GM19351 (cell line): Measurements from ENCODE around the gene PTTG2.

Source experiments
- ATAC-seq: cut with Tn5 transposase; IDR thresholded peaks from one replicate; pipeline ENCODE4 v1.9.1; 2021; ENCODE audit warnings: mild to moderate bottlenecking, moderate library complexity; ENCODE audit not compliant: unreplicated experiment

Gene PTTG2

GRCh38 chr4:38005637-38006036 lies 45.4 kb downstream of the PTTG2 start:
- no peak for ATAC-seq

GRCh38 chr4:38007645-38008044 lies 47.4 kb downstream of the PTTG2 start:
- ATAC-seq, result no peak

GRCh38 chr4:38008571-38009021 lies 48.4 kb downstream of the PTTG2 start:
- no peak for ATAC-seq

- ATAC-seq, result no peak
These were observed 49.2 kb downstream of the PTTG2 start for GRCh38 chr4:38009421-38009820.

DNA sequence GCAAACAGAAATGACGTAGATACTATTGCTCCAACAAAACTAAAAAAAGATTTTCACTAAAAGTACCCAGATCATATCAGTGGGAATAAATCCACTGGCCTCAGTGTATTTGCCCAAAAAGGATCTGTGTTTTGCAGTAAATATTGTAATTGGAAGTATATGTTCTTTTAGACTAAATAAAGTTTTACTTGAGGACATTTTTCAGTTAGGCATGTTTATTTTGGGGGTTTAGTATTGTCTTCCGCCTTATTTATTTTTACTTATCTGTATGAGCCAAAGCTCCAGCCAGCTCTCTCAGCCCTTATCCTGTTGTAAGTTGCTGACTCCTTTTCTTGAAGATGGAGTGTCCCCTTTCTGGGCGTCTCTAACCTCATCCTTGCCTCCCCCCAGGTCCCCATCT lies 49.8 kb downstream of the PTTG2 start:
- no peak for ATAC-seq
